Activated CD4-positive, alpha-beta T cell treated with anti-CD3 and anti-CD28 coated beads for 48 hours (primary cell): ENCODE data around the gene CD248.
A peak's percentile ranks its signal among the peaks of the same experiment; 100 is the strongest.
"Not testable (repeated sequence)": the region's sequence is repeated elsewhere in the genome, so short reads cannot be mapped to it uniquely, and the experiment has no call there.

ENCODE experiments used
- DNase-seq: peaks from one replicate; pipeline ENCODE4 v3.0.0-alpha.2; 2020

The CD248 gene

GRCh38 chr11:66327171-66328030 is 10.6 kb upstream of the CD248 start:
- no peak for DNase-seq

- DNase-seq, result peak; percentile 40
These were observed 9.6 kb upstream of the CD248 start for GRCh38 chr11:66326261-66327111.

- no peak for DNase-seq
These were observed 8.4 kb upstream of the CD248 start for GRCh38 chr11:66325263-66325671.

GRCh38 chr11:66324664-66325063 is 7.8 kb upstream of the CD248 start:
- no peak for DNase-seq

- DNase-seq, result no peak
These were observed 6.8 kb upstream of the CD248 start for GRCh38 chr11:66323684-66324083.

- DNase-seq, result no peak
These were observed 6.0 kb upstream of the CD248 start for GRCh38 chr11:66322732-66323427.

- DNase-seq, result no peak
These were observed 4.8 kb upstream of the CD248 start for GRCh38 chr11:66321606-66322005.

- not testable (repeated sequence) for DNase-seq
These were observed 3.9 kb upstream of the CD248 start for GRCh38 chr11:66320748-66321147.

GRCh38 chr11:66320289-66320688 is 3.4 kb upstream of the CD248 start:
- not testable (repeated sequence) for DNase-seq

- DNase-seq, result no peak
These were observed 1.7 kb upstream of the CD248 start for GRCh38 chr11:66318600-66318970.

- peak; percentile 51 for DNase-seq
These were observed 1.1 kb upstream of the CD248 start for GRCh38 chr11:66317723-66318599.

GRCh38 chr11:66317322-66317722 is 478 bp upstream of the CD248 start:
- DNase-seq, result peak; percentile 57

- no peak for DNase-seq
These were observed 678 bp downstream of the CD248 start for GRCh38 chr11:66315921-66316811.

- DNase-seq, result no peak
These were observed 1.4 kb downstream of the CD248 start for GRCh38 chr11:66315498-66315885.

GRCh38 chr11:66314561-66315497 is 2.0 kb downstream of the CD248 start:
- no peak for DNase-seq

GRCh38 chr11:66314186-66314501 is 2.7 kb downstream of the CD248 start:
- DNase-seq, result no peak

GRCh38 chr11:66313321-66314185 is 3.3 kb downstream of the CD248 start:
- DNase-seq, result no peak

GRCh38 chr11:66312549-66313320 is 4.1 kb downstream of the CD248 start:
- DNase-seq, result peak; percentile 97
